Mesothelial cell of epicardium (in vitro differentiated cells): ENCODE results near the gene UBQLNL. TPM values are rescaled to one million over a fixed set of nuclear protein-coding genes. Genes with fewer than 3 reads are reported as not detected.

Experiments used
- DNase-seq, 2 experiments: peaks; one replicate each; pipeline ENCODE4 v3.0.0; 2021; ENCODE audit warnings: low spot score in 2 of 2; ENCODE audit not compliant: unreplicated experiment in 2 of 2
- H3K27ac Mint-ChIP-seq: 2 replicates; pipeline ENCODE4 v1.8.0; 2021; ENCODE audit warnings: mixed read lengths
- H3K27me3 Mint-ChIP-seq: 2 replicates; pipeline ENCODE4 v1.8.0; 2021; ENCODE audit warnings: low read depth, mixed read lengths
- H3K36me3 Mint-ChIP-seq: 2 replicates; pipeline ENCODE4 v1.8.0; 2021; ENCODE audit warnings: mixed read lengths
- H3K4me1 Mint-ChIP-seq: 2 replicates; pipeline ENCODE4 v1.8.0; 2021; ENCODE audit warnings: mixed read lengths
- H3K4me3 Mint-ChIP-seq: 2 replicates; pipeline ENCODE4 v1.8.0; 2021; ENCODE audit warnings: mild to moderate bottlenecking, moderate library complexity, mixed read lengths
- H3K9me3 Mint-ChIP-seq: 2 replicates; pipeline ENCODE4 v1.8.0; 2021; ENCODE audit warnings: mixed read lengths
- CTCF ChIP-seq: fragments of 200-600 bp; sonication (generic); IDR thresholded peaks from one replicate; pipeline ENCODE4 v1.5.0; 2021; ENCODE audit warnings: antibody characterized with exemption; ENCODE audit not compliant: unreplicated experiment
- total RNA-seq: library from RNA; stranded (reverse); gene quantifications from 3 replicates; pipeline ENCODE4 v1.2.1, GENCODE V29; 2021

UBQLNL gene
- total RNA-seq, 1 donor from 2014 or later, result 2.0 TPM

- no peak overlapping the region for H3K27ac Mint-ChIP-seq
- no peak for DNase-seq
- no peaks in the 10 kb centered on the region for H3K36me3 Mint-ChIP-seq
- H3K4me3 Mint-ChIP-seq, result no peak overlapping the region
- peaks cover 3% of the 10 kb centered on the region for H3K27me3 Mint-ChIP-seq
- H3K4me1 Mint-ChIP-seq, result no peaks in the 10 kb centered on the region
- H3K9me3 Mint-ChIP-seq, result peaks cover 18% of the 10 kb centered on the region
- no peak for TF ChIP-seq CTCF
Observed at GRCh38 chr11:5536482-5536881, 20.0 kb upstream of the UBQLNL start.

GRCh38 chr11:5534046-5534445 is 17.5 kb upstream of the UBQLNL start:
- Mint-ChIP-seq H3K27me3 (peaks cover 7% of the 10 kb centered on the region), H3K36me3 (no peaks in the 10 kb centered on the region), H3K27ac (no peak overlapping the region), H3K4me1 (no peaks in the 10 kb centered on the region), H3K4me3 (no peak overlapping the region), H3K9me3 (peaks cover 18% of the 10 kb centered on the region)
- DNase-seq, result no peak
- no peak for TF ChIP-seq CTCF

DNA sequence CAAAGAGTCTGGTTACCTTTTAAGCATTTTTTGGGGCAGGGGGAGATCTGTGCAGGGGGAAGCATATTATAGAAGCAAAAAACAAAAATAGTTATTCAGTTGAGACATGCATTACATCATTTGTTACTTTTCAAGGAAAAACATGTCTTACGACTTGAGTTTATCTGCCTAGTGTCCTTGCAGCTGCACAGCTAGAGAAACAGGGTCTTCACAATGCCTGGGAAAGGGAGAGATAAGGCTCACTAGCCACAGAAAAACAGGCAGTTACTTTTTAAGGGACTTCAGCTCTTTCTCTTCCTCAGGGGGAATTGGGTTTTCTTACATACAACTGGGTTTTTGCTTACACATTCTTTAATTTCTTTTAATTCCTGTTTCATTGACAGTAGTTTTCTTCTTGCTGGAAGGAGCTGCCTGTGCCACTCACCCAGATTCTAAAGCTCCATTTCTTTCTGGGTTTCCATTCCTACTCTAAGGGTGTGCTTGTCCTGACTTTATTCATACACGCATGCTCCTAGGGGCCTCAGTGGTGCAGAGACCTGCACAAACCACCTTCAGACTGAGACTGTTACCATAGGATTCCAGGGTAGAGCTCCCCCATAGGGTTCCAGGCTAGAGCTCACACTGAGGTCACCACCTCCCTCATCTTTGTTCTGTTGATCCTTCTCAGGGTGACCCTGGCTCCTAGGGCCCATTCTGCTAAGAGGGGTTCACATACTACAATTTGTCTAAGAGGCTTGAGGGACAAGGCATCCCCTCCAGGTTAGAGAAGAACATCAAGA is 14.7 kb upstream of the UBQLNL start:
- H3K27me3 Mint-ChIP-seq, result peaks cover 11% of the 10 kb centered on the region
- no peaks in the 10 kb centered on the region for H3K9me3 Mint-ChIP-seq
- no peaks in the 10 kb centered on the region for H3K4me1 Mint-ChIP-seq
- no peak overlapping the region for H3K27ac Mint-ChIP-seq
- no peak overlapping the region for H3K4me3 Mint-ChIP-seq
- no peak for DNase-seq
- H3K36me3 Mint-ChIP-seq, result no peaks in the 10 kb centered on the region
- no peak for TF ChIP-seq CTCF

DNA sequence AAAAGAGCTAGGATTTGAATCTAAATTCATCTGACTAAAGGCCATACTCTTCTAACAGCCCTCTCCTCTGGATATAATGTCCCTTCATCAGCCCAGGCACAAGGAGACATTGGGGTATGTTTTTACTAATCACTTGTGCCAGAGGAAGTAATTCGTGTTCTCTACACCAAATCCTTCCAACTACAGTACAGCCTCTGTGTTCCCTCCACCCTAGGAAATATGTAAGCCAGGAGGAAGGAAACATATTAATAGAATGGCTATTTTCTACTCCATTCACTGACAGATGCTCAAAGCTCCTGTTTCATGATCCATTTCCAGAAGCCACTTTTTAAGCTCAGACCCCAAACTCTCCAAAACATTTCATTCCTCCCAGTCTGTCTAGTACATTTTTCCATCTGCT is 12.0 kb upstream of the UBQLNL start:
- Mint-ChIP-seq H3K9me3 (no peaks in the 10 kb centered on the region), H3K4me3 (no peak overlapping the region), H3K27me3 (peaks cover 14% of the 10 kb centered on the region), H3K4me1 (no peaks in the 10 kb centered on the region), H3K27ac (no peak overlapping the region), H3K36me3 (no peaks in the 10 kb centered on the region)
- TF ChIP-seq CTCF, result no peak
- DNase-seq, result no peak

- no peak for DNase-seq
- no peak overlapping the region for H3K4me3 Mint-ChIP-seq
- no peak overlapping the region for H3K27ac Mint-ChIP-seq
- peaks cover 14% of the 10 kb centered on the region for H3K27me3 Mint-ChIP-seq
- H3K9me3 Mint-ChIP-seq, result no peaks in the 10 kb centered on the region
- no peaks in the 10 kb centered on the region for H3K36me3 Mint-ChIP-seq
- no peak for TF ChIP-seq CTCF
- no peaks in the 10 kb centered on the region for H3K4me1 Mint-ChIP-seq
Observed at GRCh38 chr11:5527716-5528115, 11.2 kb upstream of the UBQLNL start.
